GM12865 (cell line): ENCODE data around the gene CDK5.

Experiments used
- DNase-seq: peaks from one replicate; pipeline ENCODE4 v3.0.0; 2010; ENCODE audit warnings: low read depth
- H3K4me3 ChIP-seq: 2 replicates; pipeline ENCODE4 v1.5.1; 2011; ENCODE audit warnings: mild to moderate bottlenecking, low read depth, low read length, control low read depth
- TF ChIP-seq, protein P1 (sequence below): IDR thresholded peaks from 2 replicates; pipeline ENCODE4 v1.5.1; 2011; ENCODE audit warnings: low read length, control low read depth, low read depth, inconsistent platforms; ENCODE audit not compliant: insufficient read depth; ENCODE audit errors: missing control alignments

CDK5 gene

DNA sequence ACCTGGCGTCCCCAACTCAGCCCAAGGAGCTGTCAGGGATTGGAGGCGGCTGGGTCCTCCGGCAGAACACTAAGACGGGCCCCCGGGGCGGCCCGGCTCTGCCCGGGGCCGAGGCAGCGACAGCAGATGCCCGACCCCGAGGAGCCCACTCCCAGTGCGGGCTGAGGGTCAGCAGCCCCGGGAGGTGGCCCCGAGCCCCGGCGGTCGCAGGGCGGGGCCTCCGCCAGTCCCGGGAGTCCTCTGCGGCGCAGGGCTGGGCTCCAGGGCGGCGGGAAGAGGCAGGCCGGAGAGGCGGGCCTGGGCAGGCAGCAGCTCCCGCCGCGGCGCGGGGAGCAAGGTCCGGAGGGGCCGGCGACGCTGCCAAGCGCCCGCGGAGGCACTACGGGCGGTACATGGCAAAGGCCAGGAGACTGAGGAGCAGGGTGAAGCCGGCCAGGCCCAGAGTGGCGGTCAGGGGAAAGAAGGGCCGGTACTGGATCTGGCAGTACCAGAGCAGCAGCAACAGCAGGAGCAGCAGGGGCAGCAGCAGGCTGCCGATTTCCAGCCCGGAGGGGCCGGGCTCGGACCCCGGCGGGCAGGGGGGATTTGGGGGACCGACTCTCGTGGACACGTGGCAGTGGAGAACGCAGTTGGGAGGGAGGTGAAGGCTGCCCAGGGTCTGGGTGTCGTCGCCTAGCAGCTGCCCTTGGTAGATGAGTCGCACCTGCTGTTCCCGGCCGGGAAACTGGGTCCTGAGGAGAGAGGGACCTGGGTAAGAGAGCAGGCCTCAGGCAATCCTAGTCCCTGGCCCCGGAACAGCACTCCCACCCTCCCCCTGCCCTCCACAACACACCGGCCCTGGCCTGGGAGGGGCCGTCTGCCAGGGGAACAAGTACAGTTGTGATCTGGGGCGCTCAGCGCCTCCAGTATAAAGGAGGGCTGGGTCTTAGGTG is 23.7 kb upstream of the CDK5 start:
- TF ChIP-seq, protein P1, sequence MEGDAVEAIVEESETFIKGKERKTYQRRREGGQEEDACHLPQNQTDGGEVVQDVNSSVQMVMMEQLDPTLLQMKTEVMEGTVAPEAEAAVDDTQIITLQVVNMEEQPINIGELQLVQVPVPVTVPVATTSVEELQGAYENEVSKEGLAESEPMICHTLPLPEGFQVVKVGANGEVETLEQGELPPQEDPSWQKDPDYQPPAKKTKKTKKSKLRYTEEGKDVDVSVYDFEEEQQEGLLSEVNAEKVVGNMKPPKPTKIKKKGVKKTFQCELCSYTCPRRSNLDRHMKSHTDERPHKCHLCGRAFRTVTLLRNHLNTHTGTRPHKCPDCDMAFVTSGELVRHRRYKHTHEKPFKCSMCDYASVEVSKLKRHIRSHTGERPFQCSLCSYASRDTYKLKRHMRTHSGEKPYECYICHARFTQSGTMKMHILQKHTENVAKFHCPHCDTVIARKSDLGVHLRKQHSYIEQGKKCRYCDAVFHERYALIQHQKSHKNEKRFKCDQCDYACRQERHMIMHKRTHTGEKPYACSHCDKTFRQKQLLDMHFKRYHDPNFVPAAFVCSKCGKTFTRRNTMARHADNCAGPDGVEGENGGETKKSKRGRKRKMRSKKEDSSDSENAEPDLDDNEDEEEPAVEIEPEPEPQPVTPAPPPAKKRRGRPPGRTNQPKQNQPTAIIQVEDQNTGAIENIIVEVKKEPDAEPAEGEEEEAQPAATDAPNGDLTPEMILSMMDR: no peak
- peak overlapping the region; percentile 84 for H3K4me3 ChIP-seq
- no peak for DNase-seq

GRCh38 chr7:151080522-151081169 is 22.9 kb upstream of the CDK5 start, which contains the start of gene FASTK:
FASTK (minus strand) TSS chr7:151080809; CDS start chr7:151080766, 43 bp downstream.
- H3K4me3 ChIP-seq: peak within 1 kb of the TSS; percentile 61
- peak; percentile 93 for DNase-seq
- TF ChIP-seq, protein P1: no peak

DNA sequence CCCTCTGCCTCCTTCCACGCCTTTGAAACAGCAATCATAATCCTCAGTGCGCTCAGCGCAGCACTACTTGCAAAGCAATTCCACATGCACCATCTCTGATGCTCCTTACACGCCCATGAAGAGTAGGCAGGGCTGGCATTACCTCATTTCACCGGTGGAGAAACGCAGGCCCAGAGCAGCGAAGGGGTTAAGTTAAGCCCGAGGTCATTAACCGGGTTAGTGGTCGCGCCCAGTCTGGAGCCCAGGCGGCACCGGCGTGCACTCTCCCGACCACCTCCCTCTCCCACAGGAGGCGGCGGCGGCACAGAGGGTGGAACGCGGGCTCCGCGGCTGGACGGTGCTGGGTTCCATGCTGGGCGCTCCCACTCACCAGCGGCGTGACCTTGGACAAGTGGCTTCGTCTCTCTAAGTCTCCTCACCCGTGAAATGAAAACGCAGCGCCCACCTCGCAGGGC is 22.4 kb upstream of the CDK5 start:
- TF ChIP-seq, protein P1: no peak
- no peak for DNase-seq

DNA sequence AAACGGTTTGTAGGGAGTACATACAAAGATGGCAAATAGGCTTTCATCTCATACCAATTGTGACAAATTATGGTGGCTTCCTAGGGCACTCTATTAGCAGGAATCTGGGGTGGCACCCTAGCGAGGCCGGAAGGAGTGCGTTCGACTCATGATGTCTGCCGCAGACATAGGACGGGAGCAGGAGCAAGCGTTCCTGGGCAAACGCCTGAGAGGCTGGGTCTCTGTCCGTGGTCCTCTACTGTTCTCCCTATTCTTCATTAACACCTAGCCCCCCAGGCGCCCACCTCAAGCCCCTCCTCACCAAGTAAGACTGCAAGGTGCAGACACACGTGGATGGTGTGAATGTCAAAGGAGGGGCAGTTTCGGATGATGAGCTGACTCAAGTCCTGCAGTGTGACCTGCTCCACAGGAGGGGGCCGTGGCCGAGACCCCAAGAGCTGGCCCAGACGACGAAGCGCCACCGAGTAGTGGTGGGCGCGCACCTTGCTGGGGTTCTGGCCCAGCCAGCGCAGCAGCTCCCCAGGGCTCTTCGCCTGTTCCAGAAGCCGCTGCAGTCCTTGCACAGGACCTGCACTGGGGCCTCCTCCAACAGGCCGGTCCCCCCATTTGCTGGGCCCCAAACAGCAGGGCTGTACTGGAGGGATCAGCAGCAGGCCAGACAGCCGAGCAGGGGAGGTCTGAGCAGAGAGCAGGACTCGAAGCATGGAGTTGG is 21.7 kb upstream of the CDK5 start:
- H3K4me3 ChIP-seq: peak overlapping the region; percentile 61
- TF ChIP-seq, protein P1: no peak
- no peak for DNase-seq

More for the DNA sequence above, 22.4 kb upstream of the CDK5 start:
- H3K4me3 ChIP-seq: peak overlapping the region; percentile 61

DNA sequence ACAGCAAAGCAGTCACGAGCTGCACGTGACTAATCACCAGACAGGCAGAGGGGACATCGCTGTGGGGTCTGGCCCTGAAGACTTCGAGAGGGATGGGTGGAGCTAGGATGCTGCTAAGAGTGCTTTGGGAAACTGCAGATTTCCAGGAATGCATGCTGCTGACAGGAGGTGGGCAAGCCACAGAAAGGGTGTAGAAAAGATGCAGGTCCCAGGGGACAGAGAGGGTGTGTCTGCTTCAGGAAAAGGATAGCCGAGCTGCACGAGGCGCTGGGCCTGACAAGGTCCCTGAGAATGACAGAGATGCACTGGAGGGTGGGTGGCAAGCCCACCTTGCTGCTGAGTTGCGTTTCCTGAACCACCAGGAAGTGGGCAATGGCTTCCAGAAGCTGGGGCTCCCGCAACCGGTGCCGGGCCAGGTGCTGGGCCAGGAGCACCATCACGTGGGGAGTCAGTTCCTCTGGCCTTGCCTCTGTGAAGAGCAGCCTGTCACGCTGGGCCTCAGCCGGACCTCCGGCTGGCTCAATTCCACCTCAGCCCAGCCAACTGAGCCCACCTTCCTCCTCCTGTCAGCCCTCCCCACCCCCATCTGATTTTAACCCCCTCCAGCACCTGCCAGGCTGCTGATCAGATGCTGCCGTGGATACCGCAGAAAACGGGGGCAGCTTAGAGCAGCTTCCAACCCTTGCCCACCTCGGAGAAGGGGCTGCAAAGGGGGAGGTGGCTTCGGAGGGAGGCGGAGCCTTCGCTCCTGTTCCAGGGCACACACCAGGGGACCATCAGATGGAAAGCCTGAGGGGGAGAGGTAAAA is 20.7 kb upstream of the CDK5 start:
- H3K4me3 ChIP-seq: no peak overlapping the region
- TF ChIP-seq, protein P1: no peak

GRCh38 chr7:151077705-151078232 is 20.1 kb upstream of the CDK5 start:
- no peak overlapping the region for H3K4me3 ChIP-seq
- TF ChIP-seq, protein P1: no peak
- no peak for DNase-seq

More for the DNA sequence above, 20.7 kb upstream of the CDK5 start:
- no peak for DNase-seq
